ENCODE data around the gene FZD10. TPM values are rescaled to one million over a fixed set of nuclear protein-coding genes. Genes with fewer than 3 reads are reported as not detected.

The FZD10 gene
- total RNA-seq, 1 experiment from 2014 or later, result not detected

DNA sequence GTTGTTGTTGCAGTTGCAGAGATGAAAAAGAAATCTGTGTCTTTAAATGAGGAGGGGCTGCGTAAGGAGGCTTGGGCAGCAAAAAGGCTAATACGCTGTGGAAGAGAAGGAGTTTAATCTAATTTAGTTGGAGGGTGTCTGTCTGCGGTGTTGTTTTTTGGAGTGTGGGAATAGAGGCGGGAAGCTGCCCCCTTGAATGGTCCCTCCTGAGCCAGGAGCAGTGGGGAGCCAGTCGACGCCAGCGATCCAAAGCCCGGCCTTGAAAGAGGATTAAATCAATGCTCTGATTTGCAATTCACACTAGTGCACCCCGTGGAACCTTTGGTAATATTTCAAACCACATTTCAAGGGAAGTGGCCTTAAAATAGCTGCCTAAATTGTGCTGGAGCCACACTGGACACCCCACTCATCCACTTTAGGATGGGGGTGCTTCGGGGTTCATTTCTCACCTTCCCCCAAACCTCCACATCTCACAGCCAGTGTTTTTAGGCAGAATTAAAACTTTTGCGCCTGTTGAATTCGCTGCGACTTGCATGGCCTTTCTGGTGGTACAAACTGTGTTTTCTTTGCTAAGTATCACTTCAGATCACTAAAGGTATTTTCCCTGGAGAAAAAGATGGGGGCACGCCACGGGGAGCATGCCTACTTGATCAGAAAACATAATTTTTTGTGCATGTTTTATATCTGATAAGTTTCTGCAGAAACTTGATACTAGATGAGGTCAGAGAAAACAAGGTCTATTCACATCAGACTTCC lies 4.1 kb upstream of the FZD10 start:
- ChIA-PET POLR2A (no interaction called here), CTCF (no interaction called here)
- no peak overlapping the region for H3K4me3 ChIP-seq (ENCODE audit: low read depth in 2 of 2, low read length in 2 of 2)
- no TSS peak for BruUV-seq (replicated peaks)
- no peak for DNase-seq (ENCODE audit: low read depth, low spot score)
- ATAC-seq, result no peak
- no peaks in the 10 kb centered on the region for H3K36me3 ChIP-seq (ENCODE audit: control insufficient read depth, insufficient read depth, low read length)
- peaks cover 8% of the 10 kb centered on the region; the same call in 1 of the 2 replicates for H3K27me3 ChIP-seq (ENCODE audit: control insufficient read depth, insufficient read depth, low read length)
- intact Hi-C loops (cut with micrococcal nuclease; ENCODE audit: unreplicated experiment), result no loop called here
- in situ Hi-C loops (cut with HindIII; ENCODE audit: low pct_unique_long_range_greater_than_20kb, low sequenced_read_pairs), result no loop called here
- H3K27ac ChIP-seq (ENCODE audit: low read length), result no peak overlapping the region
- TF ChIP-seq REST (IDR thresholded peaks at IDR 0.05; ENCODE audit: insufficient read depth in 1 of 2, low read depth in 2 of 2, low read length in 1 of 2) (no peak), POLR2AphosphoS5 (IDR thresholded peaks at IDR 0.05; ENCODE audit: low read depth, low read length) (no peak), CTCF (IDR thresholded peaks at IDR 0.05) (no peak), TCF7L2 (IDR thresholded peaks at IDR 0.05; ENCODE audit: low read depth, low read length) (no peak), SIN3A (IDR thresholded peaks at IDR 0.05; ENCODE audit: borderline replicate concordance, insufficient read depth, low read depth, low read length) (no peak)
- no peaks in the 10 kb centered on the region for H3K4me1 ChIP-seq (ENCODE audit: control insufficient read depth, insufficient read depth, low read length)
- no peaks in the 10 kb centered on the region for H3K9me3 ChIP-seq (ENCODE audit: control insufficient read depth, insufficient read depth, low read depth, low read length)

- CTCF ChIA-PET, result no interaction called here
- Histone ChIP-seq H3K4me1 (ENCODE audit: control insufficient read depth, insufficient read depth, low read length) (no peaks in the 10 kb centered on the region), H3K27ac (ENCODE audit: low read length) (no peak overlapping the region), H3K4me3 (ENCODE audit: low read depth in 2 of 2, low read length in 2 of 2) (no peak overlapping the region), H3K36me3 (ENCODE audit: control insufficient read depth, insufficient read depth, low read length) (no peaks in the 10 kb centered on the region), H3K27me3 (ENCODE audit: control insufficient read depth, insufficient read depth, low read length) (peaks cover 8% of the 10 kb centered on the region; the same call in 1 of the 2 replicates), H3K9me3 (ENCODE audit: control insufficient read depth, insufficient read depth, low read depth, low read length) (no peaks in the 10 kb centered on the region)
- POLR2A ChIA-PET, result no interaction called here
- ATAC-seq (no peak), DNase-seq (ENCODE audit: low read depth, low spot score) (no peak)
- no TSS peak for BruUV-seq (replicated peaks)
- no peak for TF ChIP-seq POLR2AphosphoS5 (IDR thresholded peaks at IDR 0.05; ENCODE audit: low read depth, low read length)
- TF ChIP-seq REST (IDR thresholded peaks at IDR 0.05; ENCODE audit: insufficient read depth in 1 of 2, low read depth in 2 of 2, low read length in 1 of 2), result no peak
- no peak for TF ChIP-seq TCF7L2 (IDR thresholded peaks at IDR 0.05; ENCODE audit: low read depth, low read length)
- no peak for TF ChIP-seq SIN3A (IDR thresholded peaks at IDR 0.05; ENCODE audit: borderline replicate concordance, insufficient read depth, low read depth, low read length)
- no peak for TF ChIP-seq CTCF (IDR thresholded peaks at IDR 0.05)
- intact Hi-C loops (cut with micrococcal nuclease; ENCODE audit: unreplicated experiment) (no loop called here), in situ Hi-C loops (cut with HindIII; ENCODE audit: low pct_unique_long_range_greater_than_20kb, low sequenced_read_pairs) (no loop called here)
Observed at GRCh38 chr12:130158754-130159059, 3.6 kb upstream of the FZD10 start.
